ENCODE data around the gene FOLR3. TPM values are rescaled to one million over a fixed set of nuclear protein-coding genes. Genes with fewer than 3 reads are reported as not detected.

Gene FOLR3
- total and polyA plus RNA-seq, 2 of the 4 experiments (the other 2 are of a cell fraction) = 0.29 to 0.36 TPM

GRCh38 chr11:72098741-72099140 lies 36.8 kb upstream of the FOLR3 start:
- Histone ChIP-seq H3K56ac (ENCODE audit: extremely low read depth, insufficient read depth, low read length) (no peak overlapping the region), H3K27ac (ENCODE audit: insufficient read depth, low read length) (no peak overlapping the region), H3K9me1 (ENCODE audit: insufficient read depth, low read length) (peaks cover 31% of the 10 kb centered on the region), H2BK5ac (ENCODE audit: low read depth, low read length, poor library complexity, severe bottlenecking) (no peak overlapping the region), H3K4ac (ENCODE audit: low read depth, low read length) (no peak overlapping the region), H2BK20ac (ENCODE audit: low read depth, low read length) (no peak overlapping the region), H3K27me3 (ENCODE audit: control insufficient read depth, insufficient read depth, low read length) (no peaks in the 10 kb centered on the region), H2BK120ac (ENCODE audit: low read depth, low read length) (no peak overlapping the region), H3K4me1 (ENCODE audit: control insufficient read depth, insufficient read depth, low read length) (peaks cover 9% of the 10 kb centered on the region), H3K4me2 (ENCODE audit: low read depth, low read length) (no peak overlapping the region), H2AFZ (replicated peaks; ENCODE audit: low read length, poor library complexity) (no peak overlapping the region), H2BK15ac (ENCODE audit: low read depth, low read length) (no peak overlapping the region), H3K79me1 (ENCODE audit: low read depth in 1 of 2, low read length in 2 of 2) (peaks cover 34 to 61% of the 10 kb centered on the region in 2 experiments), H3K9ac (ENCODE audit: low read depth, low read length) (no peak overlapping the region), H3K36me3 (ENCODE audit: control insufficient read depth, insufficient read depth, low read length) (peaks cover 49% of the 10 kb centered on the region), H3K9me3 (ENCODE audit: control insufficient read depth, insufficient read depth, low read length) (no peaks in the 10 kb centered on the region), H2AK9ac (replicated peaks; ENCODE audit: low read depth, low read length, poor library complexity) (no peak overlapping the region), H3K4me3 (ENCODE audit: insufficient read depth, low read depth, low read length) (no peak overlapping the region), H2AK5ac (ENCODE audit: low read depth, low read length) (no peak overlapping the region), H4K8ac (ENCODE audit: low read depth in 2 of 2, low read length in 2 of 2) (no peak overlapping the region), H4K20me1 (ENCODE audit: insufficient read depth, low read length) (no peaks in the 10 kb centered on the region; the same call in 1 of the 2 replicates), H4K91ac (ENCODE audit: insufficient read depth, low read depth, low read length) (no peak overlapping the region), H3K14ac (replicated peaks; ENCODE audit: low read depth, low read length) (no peak overlapping the region), H4K5ac (ENCODE audit: low read depth, low read length) (no peak overlapping the region), H3K18ac (ENCODE audit: low read depth, low read length) (no peak overlapping the region), H3K23ac (ENCODE audit: low read depth, low read length) (no peak overlapping the region)
- POLR2A ChIA-PET (ENCODE audit: unreplicated experiment) = interaction anchor here (1.1 kb wide), 1 partner anchor 43 kb away, joined by 3 read pairs; no protein-coding TSS in a partner anchor
- dilution Hi-C loops (cut with HindIII; ENCODE audit: low sequenced_read_pairs, unreplicated experiment) = no loop called here
- TF ChIP-seq POLR2A (IDR thresholded peaks at IDR 0.05; ENCODE audit: low read depth, low read length) (no peak), RCOR1 (IDR thresholded peaks at IDR 0.05; ENCODE audit: insufficient replicate concordance, low read length) (no peak), USF2 (IDR thresholded peaks at IDR 0.05; ENCODE audit: low read depth, low read length) (no peak), CTCF (conservative IDR thresholded peaks at IDR 0.05; ENCODE audit: low read depth, low read length) (no peak), CEBPB (IDR thresholded peaks at IDR 0.05; ENCODE audit: low read depth, low read length) (no peak), BHLHE40 (IDR thresholded peaks at IDR 0.05; ENCODE audit: low read depth, low read length) (no peak), ELK1 (IDR thresholded peaks at IDR 0.05; ENCODE audit: borderline replicate concordance, low read depth, low read length) (no peak)
- no TSS peak for BruUV-seq (replicated peaks)
- in situ Hi-C loops (cut with MboI; ENCODE audit: low sequenced_read_pairs) = loop anchor here (10.0 kb wide), 1 partner anchor 74 kb away; no protein-coding TSS in a partner anchor
- CTCF ChIA-PET = no interaction called here
- ATAC-seq (ENCODE audit: low read depth) = no peak
- WGBS, 2 experiments (ENCODE audit: extremely low coverage in 2 of 2, insufficient read length in 1 of 2) = no CpG with 5 or more reads among the region's 3 CpGs
- intact Hi-C loops (cut with micrococcal nuclease) = no loop called here
- no peak for DNase-seq

Data from IMR-90 (cell line).